HEK293 (cell line): ENCODE results near the gene ZSCAN22.
A peak's percentile ranks its signal among the peaks of the same experiment; 100 is the strongest.

Experiments
- CTCF ChIA-PET: fragments of 350-600 bp; formaldehyde crosslinking; extraction: SDS; loops from one replicate; lab custom pipeline; 2021; ENCODE audit warnings: antibody characterized with exemption; lab: Yijun Ruan, JAX
- POLR2A ChIA-PET: fragments of 300-600 bp; formaldehyde crosslinking; extraction: SDS; loops from one replicate; lab custom pipeline; 2020; ENCODE audit warnings: antibody characterized with exemption, inconsistent platforms; lab: Yijun Ruan, JAX
- H3K27ac ChIP-seq: fragments of 200-500 bp; sonication (Bioruptor generic); 2 replicates; pipeline ENCODE4 v1.5.1; 2014; ENCODE audit warnings: low read depth, low read length, control low read depth, inconsistent platforms; ENCODE audit errors: extremely low read depth
- H3K36me3 ChIP-seq, 2 experiments: fragments of 200-500 bp in 1 of 2; sonication (Bioruptor generic) in 1 of 2; 1 replicate in 1 of 2; 2 replicates in 1 of 2; pipeline ENCODE4 v1.5.1; 2014 to 2017; ENCODE audit warnings: inconsistent platforms in 2 of 2, low read length in 2 of 2; ENCODE audit not compliant: control insufficient read depth in 2 of 2, insufficient read depth in 1 of 2
- H3K4me1 ChIP-seq: fragments of 200-500 bp; sonication (Bioruptor generic); 2 replicates; pipeline ENCODE4 v1.5.1; 2014; ENCODE audit warnings: mild to moderate bottlenecking, low read length, inconsistent platforms; ENCODE audit not compliant: control insufficient read depth, insufficient read depth
- H3K4me3 ChIP-seq: 2 replicates; pipeline ENCODE4 v1.5.1; 2011; ENCODE audit warnings: low read depth, mild to moderate bottlenecking, control low read depth, low read length, moderate library complexity
- H3K9me3 ChIP-seq: fragments of 200-500 bp; sonication (Bioruptor generic); 2 replicates; pipeline ENCODE4 v1.5.1; 2014; ENCODE audit warnings: low read depth, low read length, inconsistent platforms; ENCODE audit not compliant: control insufficient read depth, insufficient read depth
- HOXC10 ChIP-seq: sonication (generic); formaldehyde crosslinking; IDR thresholded peaks from 2 replicates; pipeline ENCODE4 v1.8.1; 2023; ENCODE audit warnings: mild to moderate bottlenecking, missing genetic modification reagents
- OSR2 ChIP-seq: fragments of 450-650 bp; formaldehyde crosslinking; IDR thresholded peaks from 2 replicates; pipeline ENCODE4 v1.5.1; 2016; ENCODE audit warnings: missing biosample characterization, missing genetic modification characterization
- RBAK ChIP-seq: fragments of 450-650 bp; formaldehyde crosslinking; IDR thresholded peaks from 2 replicates; pipeline ENCODE4 v1.5.1; 2016; ENCODE audit warnings: missing biosample characterization, missing genetic modification characterization
- REPIN1 ChIP-seq: fragments of 450-650 bp; formaldehyde crosslinking; IDR thresholded peaks from 2 replicates; pipeline ENCODE4 v1.5.1; 2017; ENCODE audit warnings: missing biosample characterization, missing genetic modification characterization, low read depth
- TRIM28 ChIP-seq: IDR thresholded peaks from 2 replicates; pipeline ENCODE4 v1.6.1; 2011; ENCODE audit warnings: low read length, control low read depth, borderline replicate concordance
- WT1 ChIP-seq: fragments of 450-650 bp; formaldehyde crosslinking; IDR thresholded peaks from 2 replicates; pipeline ENCODE4 v1.5.1; 2016; ENCODE audit warnings: missing biosample characterization, missing genetic modification characterization
- YY1 ChIP-seq: fragments of 450-650 bp; formaldehyde crosslinking; IDR thresholded peaks from 2 replicates; pipeline ENCODE4 v1.5.1; 2018; ENCODE audit warnings: missing biosample characterization, missing genetic modification characterization
- ZNF10 ChIP-seq: fragments of 450-650 bp; formaldehyde crosslinking; IDR thresholded peaks from 2 replicates; pipeline ENCODE4 v1.5.1; 2017; ENCODE audit warnings: missing biosample characterization, missing genetic modification characterization
- ZNF169 ChIP-seq: fragments of 450-650 bp; formaldehyde crosslinking; IDR thresholded peaks from 2 replicates; pipeline ENCODE4 v1.5.1; 2016; ENCODE audit warnings: missing biosample characterization, missing genetic modification characterization
- ZNF248 ChIP-seq: fragments of 450-650 bp; formaldehyde crosslinking; IDR thresholded peaks from 2 replicates; pipeline ENCODE4 v1.5.1; 2017; ENCODE audit warnings: missing biosample characterization, missing genetic modification characterization
- ZNF280C ChIP-seq: fragments of 450-650 bp; formaldehyde crosslinking; IDR thresholded peaks from 2 replicates; pipeline ENCODE4 v1.5.1; 2016; ENCODE audit warnings: missing biosample characterization, missing genetic modification characterization
- ZNF302 ChIP-seq: fragments of 450-650 bp; formaldehyde crosslinking; IDR thresholded peaks from 2 replicates; pipeline ENCODE4 v1.5.1; 2016; ENCODE audit warnings: missing biosample characterization, missing genetic modification characterization, low read depth
- ZNF518A ChIP-seq: fragments of 450-650 bp; formaldehyde crosslinking; conservative IDR thresholded peaks from 2 replicates; pipeline ENCODE4 v1.5.1; 2016; ENCODE audit warnings: low read depth, missing biosample characterization, missing genetic modification characterization
- ZNF571 ChIP-seq: fragments of 450-650 bp; formaldehyde crosslinking; IDR thresholded peaks from 2 replicates; pipeline ENCODE4 v1.5.0; 2017; ENCODE audit warnings: missing biosample characterization, missing genetic modification characterization
- ZNF658 ChIP-seq: fragments of 450-650 bp; formaldehyde crosslinking; IDR thresholded peaks from 2 replicates; pipeline ENCODE4; 2016; ENCODE audit warnings: missing biosample characterization, missing genetic modification characterization
- TF ChIP-seq, protein P1 (sequence below): fragments of 450-650 bp; formaldehyde crosslinking; IDR thresholded peaks from 2 replicates; pipeline ENCODE4 v1.5.1; 2016; ENCODE audit warnings: missing biosample characterization, missing genetic modification characterization, borderline replicate concordance
- TF ChIP-seq, protein P2 (sequence below): fragments of 450-650 bp; formaldehyde crosslinking; IDR thresholded peaks from 2 replicates; pipeline ENCODE4 v1.5.1; 2016; ENCODE audit warnings: missing biosample characterization, missing genetic modification characterization
- TF ChIP-seq, protein P3 (sequence below): fragments of 450-650 bp; formaldehyde crosslinking; IDR thresholded peaks from 2 replicates; pipeline ENCODE4 v1.5.1; 2016; ENCODE audit warnings: missing biosample characterization, missing genetic modification characterization

Gene ZSCAN22

GRCh38 chr19:58278541-58279041 lies 48.2 kb upstream of the ZSCAN22 start, which contains the start of gene ZNF8 (continued):
- peak; percentile 13; the same call in 1 of the 2 replicates for TF ChIP-seq ZNF518A (tag by site-specific recombination)
- no peak for TF ChIP-seq ZNF302 (tag by site-specific recombination)
- no peak for TF ChIP-seq ZNF280C (tag by site-specific recombination)
- TF ChIP-seq, protein P1, sequence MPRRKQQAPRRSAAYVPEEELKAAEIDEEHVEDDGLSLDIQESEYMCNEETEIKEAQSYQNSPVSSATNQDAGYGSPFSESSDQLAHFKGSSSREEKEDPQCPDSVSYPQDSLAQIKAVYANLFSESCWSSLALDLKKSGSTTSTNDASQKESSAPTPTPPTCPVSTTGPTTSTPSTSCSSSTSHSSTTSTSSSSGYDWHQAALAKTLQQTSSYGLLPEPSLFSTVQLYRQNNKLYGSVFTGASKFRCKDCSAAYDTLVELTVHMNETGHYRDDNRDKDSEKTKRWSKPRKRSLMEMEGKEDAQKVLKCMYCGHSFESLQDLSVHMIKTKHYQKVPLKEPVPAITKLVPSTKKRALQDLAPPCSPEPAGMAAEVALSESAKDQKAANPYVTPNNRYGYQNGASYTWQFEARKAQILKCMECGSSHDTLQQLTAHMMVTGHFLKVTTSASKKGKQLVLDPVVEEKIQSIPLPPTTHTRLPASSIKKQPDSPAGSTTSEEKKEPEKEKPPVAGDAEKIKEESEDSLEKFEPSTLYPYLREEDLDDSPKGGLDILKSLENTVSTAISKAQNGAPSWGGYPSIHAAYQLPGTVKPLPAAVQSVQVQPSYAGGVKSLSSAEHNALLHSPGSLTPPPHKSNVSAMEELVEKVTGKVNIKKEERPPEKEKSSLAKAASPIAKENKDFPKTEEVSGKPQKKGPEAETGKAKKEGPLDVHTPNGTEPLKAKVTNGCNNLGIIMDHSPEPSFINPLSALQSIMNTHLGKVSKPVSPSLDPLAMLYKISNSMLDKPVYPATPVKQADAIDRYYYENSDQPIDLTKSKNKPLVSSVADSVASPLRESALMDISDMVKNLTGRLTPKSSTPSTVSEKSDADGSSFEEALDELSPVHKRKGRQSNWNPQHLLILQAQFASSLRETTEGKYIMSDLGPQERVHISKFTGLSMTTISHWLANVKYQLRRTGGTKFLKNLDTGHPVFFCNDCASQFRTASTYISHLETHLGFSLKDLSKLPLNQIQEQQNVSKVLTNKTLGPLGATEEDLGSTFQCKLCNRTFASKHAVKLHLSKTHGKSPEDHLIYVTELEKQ (tag by site-specific recombination), result no peak
- TF ChIP-seq, protein P2, sequence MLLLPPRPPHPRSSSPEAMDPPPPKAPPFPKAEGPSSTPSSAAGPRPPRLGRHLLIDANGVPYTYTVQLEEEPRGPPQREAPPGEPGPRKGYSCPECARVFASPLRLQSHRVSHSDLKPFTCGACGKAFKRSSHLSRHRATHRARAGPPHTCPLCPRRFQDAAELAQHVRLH, result peak; percentile 60; the same call in 1 of the 2 replicates

GRCh38 chr19:58279042-58279924 lies 47.5 kb upstream of the ZSCAN22 start:
- Histone ChIP-seq H3K4me3 (peak overlapping the region; percentile 87), H3K9me3 (no peaks in the 10 kb centered on the region), H3K36me3 (peaks cover 44 to 52% of the 10 kb centered on the region in 2 experiments), H3K27ac (peak overlapping the region; percentile 82), H3K4me1 (no peaks in the 10 kb centered on the region)
- CTCF ChIA-PET, result no interaction called here
- POLR2A ChIA-PET, result interaction anchor here (0.7 to 2.1 kb wide), 15 partner anchors 8 to 265 kb away, joined by 3 to 13 read pairs (median 7); partner anchors contain the start of genes ERVK3-1, TRIM28, ZBTB45 and ZNF497
- TF ChIP-seq, protein P2, result no peak
- TF ChIP-seq ZNF658 (tag by site-specific recombination) (no peak), ZNF571 (tag by site-specific recombination) (no peak), YY1 (tag by site-specific recombination) (peak; percentile 24; the same call in 1 of the 2 replicates), ZNF169 (tag by site-specific recombination) (0 out of 2 replicates have a peak, but pooled peaks have one; percentile 49), REPIN1 (peak; percentile 92; the same call in 1 of the 2 replicates), WT1 (tag by site-specific recombination) (0 out of 2 replicates have a peak, but pooled peaks have one; percentile 3), OSR2 (tag by site-specific recombination) (no peak), TRIM28 (no peak), ZNF248 (tag by site-specific recombination) (no peak), HOXC10 (0 out of 2 replicates have a peak, but pooled peaks have one; percentile 64), ZNF10 (tag by site-specific recombination) (no peak), RBAK (tag by site-specific recombination) (no peak)
- TF ChIP-seq, protein P3, sequence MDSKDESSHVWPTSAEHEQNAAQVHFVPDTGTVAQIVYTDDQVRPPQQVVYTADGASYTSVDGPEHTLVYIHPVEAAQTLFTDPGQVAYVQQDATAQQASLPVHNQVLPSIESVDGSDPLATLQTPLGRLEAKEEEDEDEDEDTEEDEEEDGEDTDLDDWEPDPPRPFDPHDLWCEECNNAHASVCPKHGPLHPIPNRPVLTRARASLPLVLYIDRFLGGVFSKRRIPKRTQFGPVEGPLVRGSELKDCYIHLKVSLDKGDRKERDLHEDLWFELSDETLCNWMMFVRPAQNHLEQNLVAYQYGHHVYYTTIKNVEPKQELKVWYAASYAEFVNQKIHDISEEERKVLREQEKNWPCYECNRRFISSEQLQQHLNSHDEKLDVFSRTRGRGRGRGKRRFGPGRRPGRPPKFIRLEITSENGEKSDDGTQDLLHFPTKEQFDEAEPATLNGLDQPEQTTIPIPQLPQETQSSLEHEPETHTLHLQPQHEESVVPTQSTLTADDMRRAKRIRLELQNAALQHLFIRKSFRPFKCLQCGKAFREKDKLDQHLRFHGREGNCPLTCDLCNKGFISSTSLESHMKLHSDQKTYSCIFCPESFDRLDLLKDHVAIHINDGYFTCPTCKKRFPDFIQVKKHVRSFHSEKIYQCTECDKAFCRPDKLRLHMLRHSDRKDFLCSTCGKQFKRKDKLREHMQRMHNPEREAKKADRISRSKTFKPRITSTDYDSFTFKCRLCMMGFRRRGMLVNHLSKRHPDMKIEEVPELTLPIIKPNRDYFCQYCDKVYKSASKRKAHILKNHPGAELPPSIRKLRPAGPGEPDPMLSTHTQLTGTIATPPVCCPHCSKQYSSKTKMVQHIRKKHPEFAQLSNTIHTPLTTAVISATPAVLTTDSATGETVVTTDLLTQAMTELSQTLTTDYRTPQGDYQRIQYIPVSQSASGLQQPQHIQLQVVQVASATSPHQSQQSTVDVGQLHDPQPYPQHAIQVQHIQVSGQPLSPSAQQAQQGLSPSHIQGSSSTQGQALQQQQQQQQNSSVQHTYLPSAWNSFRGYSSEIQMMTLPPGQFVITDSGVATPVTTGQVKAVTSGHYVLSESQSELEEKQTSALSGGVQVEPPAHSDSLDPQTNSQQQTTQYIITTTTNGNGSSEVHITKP (tag by site-specific recombination), result peak; percentile 20; the same call in 1 of the 2 replicates
